DMS79 (cell line): Measurements from ENCODE around the gene EPM2A.

Experiments used
- DNase-seq: peaks from one replicate; lab custom pipeline; 2025; lab: John Stamatoyannopoulos, UW

The EPM2A gene

GRCh38 chr6:145602726-145603326 lies 132.5 kb downstream of the EPM2A start:
- DNase-seq: no peak

GRCh38 chr6:145601397-145601796 lies 133.9 kb downstream of the EPM2A start:
- DNase-seq: no peak

GRCh38 chr6:145600299-145600698 lies 135.0 kb downstream of the EPM2A start:
- no peak for DNase-seq

- DNase-seq: no peak
These were observed 146.3 kb downstream of the EPM2A start for GRCh38 chr6:145588981-145589380.

- no peak for DNase-seq
These were observed 148.0 kb downstream of the EPM2A start for GRCh38 chr6:145587334-145587733.

GRCh38 chr6:145583753-145584152 lies 151.6 kb downstream of the EPM2A start:
- DNase-seq: no peak
